Liver (tissue), 3 donors: ENCODE measurements around the gene PPM1J.
"Not testable (repeated sequence)": the region's sequence is repeated elsewhere in the genome, so short reads cannot be mapped to it uniquely, and the experiment has no call there.

Experiments used
- CTCF ChIP-seq: fragments of 150-350 bp; IDR thresholded peaks from 2 replicates; pipeline ENCODE4 v1.5.1; 2017; ENCODE audit warnings: improper control_type of control experiment, low read depth, low read length; ENCODE audit not compliant: missing input control
- EGR1 ChIP-seq, 2 donors: IDR thresholded peaks; 2 replicates each; pipeline ENCODE4 v1.6.1; 2016 to 2018; ENCODE audit warnings: antibody characterized with exemption in 2 of 2, low read depth in 2 of 2
- MAX ChIP-seq: IDR thresholded peaks from 2 replicates; pipeline ENCODE4 v1.6.1; 2016; ENCODE audit warnings: antibody characterized with exemption
- REST ChIP-seq: IDR thresholded peaks from 2 replicates; pipeline ENCODE4 v1.6.1; 2016; ENCODE audit warnings: antibody characterized with exemption, mild to moderate bottlenecking
- RXRA ChIP-seq, 2 donors: IDR thresholded peaks; 2 replicates each; pipeline ENCODE4 v1.6.1; 2017 to 2018; ENCODE audit warnings: antibody characterized with exemption in 2 of 2, mild to moderate bottlenecking in 1 of 2
- TAF1 ChIP-seq: conservative IDR thresholded peaks from 2 replicates; pipeline ENCODE4 v1.6.1; 2016; ENCODE audit warnings: antibody characterized with exemption, mild to moderate bottlenecking
- YY1 ChIP-seq: IDR thresholded peaks from 2 replicates; pipeline ENCODE4 v1.6.1; 2016; ENCODE audit warnings: antibody characterized with exemption, mild to moderate bottlenecking
- donor health status: healthy.
- donor health status: healthy.

DNA sequence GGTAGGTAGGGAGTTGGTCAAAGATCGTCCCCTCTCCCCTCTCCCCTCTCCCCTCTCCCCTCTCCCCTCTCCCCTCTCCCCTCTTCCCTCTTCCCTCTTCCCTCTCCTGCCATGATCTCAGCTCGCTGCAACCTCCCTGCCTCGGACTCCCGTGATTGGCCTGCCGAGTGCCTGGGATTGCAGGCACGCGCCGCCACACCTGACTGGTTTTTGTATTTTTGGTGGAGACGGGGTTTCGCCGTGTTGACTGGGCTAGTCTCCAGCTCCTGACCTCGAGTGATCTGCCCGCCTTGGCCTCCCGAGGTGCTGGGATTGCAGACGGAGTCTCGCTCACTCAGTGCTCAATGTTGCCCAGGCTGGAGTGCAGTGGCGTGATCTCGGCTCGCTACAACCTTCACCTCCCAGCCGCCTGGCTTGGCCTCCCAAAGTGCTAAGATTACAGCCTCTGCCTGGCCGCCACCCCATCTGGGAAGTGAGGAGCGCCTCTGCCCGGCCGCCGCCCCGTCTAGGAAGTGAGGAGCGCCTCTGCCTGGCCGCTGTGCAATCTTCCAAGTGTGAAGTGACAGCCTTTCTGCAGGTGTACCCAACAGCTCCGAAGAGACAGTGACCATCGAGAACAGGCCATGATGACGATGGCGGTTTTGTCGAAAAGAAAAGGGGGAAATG, 13.3 kb upstream of the PPM1J start:
- TF ChIP-seq CTCF; YY1; REST; MAX; RXRA (IDR thresholded peaks at IDR 0.05); EGR1 (IDR thresholded peaks at IDR 0.05; ENCODE audit: low read depth in 2 of 2); TAF1: not testable (repeated sequence)
